ENCODE data around the gene DBI.

DNA sequence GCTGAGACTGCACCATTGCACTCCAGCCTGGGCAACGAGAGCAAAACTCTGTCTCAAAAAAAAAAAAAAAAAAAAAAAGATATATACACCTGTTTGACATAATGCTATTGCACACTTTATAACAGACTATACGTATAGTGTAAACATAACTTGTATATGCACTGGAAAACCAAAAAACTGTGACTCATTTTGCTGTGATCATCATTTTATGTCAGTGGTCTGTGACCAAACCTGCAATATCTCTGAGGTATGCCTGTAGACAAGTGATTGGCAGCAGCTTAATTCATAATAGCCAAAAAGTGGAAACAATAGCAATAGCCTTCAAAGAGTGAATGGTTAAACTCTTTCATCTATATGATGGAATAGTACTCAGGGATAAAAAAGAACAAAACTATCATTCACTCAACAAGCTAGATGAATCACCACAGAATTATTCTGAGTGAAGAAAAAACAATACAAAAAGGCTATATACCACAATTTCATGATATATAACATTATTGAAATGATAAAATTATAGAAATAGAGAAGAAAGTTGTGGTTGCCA, 6.3 kb upstream of the DBI start:
- no peak for TF ChIP-seq EP300 (IDR thresholded peaks at IDR 0.05)
- no peak for TF ChIP-seq CTCF (IDR thresholded peaks at IDR 0.05)
- TF ChIP-seq POLR2A (IDR thresholded peaks at IDR 0.05): no peak
